ENCODE measurements around the gene ETS1.
A peak's percentile ranks its signal among the peaks of the same experiment; 100 is the strongest.

The ETS1 gene

GRCh38 chr11:128564642-128565245 lies 22.6 kb downstream of the ETS1 start:
- DNase-seq, result no peak

- no peak for DNase-seq
Measured at GRCh38 chr11:128563942-128564641, 23.3 kb downstream of the ETS1 start.

GRCh38 chr11:128563308-128563707 lies 24.1 kb downstream of the ETS1 start:
- no peak for DNase-seq

- DNase-seq, result no peak
Measured at GRCh38 chr11:128559496-128560103, 27.8 kb downstream of the ETS1 start.

- DNase-seq, result no peak
Measured at GRCh38 chr11:128555606-128556005, 31.8 kb downstream of the ETS1 start.

- DNase-seq, result no peak
Measured at GRCh38 chr11:128553662-128554362, 33.5 kb downstream of the ETS1 start.

- DNase-seq, result peak; percentile 31 to 78
Measured at GRCh38 chr11:128552783-128553661, 34.3 kb downstream of the ETS1 start.

GRCh38 chr11:128551611-128552335 lies 35.6 kb downstream of the ETS1 start:
- peak; percentile 41 to 53 for DNase-seq

- peak in 1 of 2 donors; percentile 23 for DNase-seq
Measured at GRCh38 chr11:128551058-128551457, 36.3 kb downstream of the ETS1 start.

GRCh38 chr11:128550261-128550821 lies 37.0 kb downstream of the ETS1 start:
- DNase-seq, result no peak

GRCh38 chr11:128549256-128549944 lies 38.0 kb downstream of the ETS1 start:
- no peak for DNase-seq

GRCh38 chr11:128548649-128549255 lies 38.6 kb downstream of the ETS1 start:
- peak in 1 of 2 donors; percentile 12 for DNase-seq

- DNase-seq, result no peak
Measured at GRCh38 chr11:128547946-128548648, 39.3 kb downstream of the ETS1 start.

- DNase-seq, result no peak
Measured at GRCh38 chr11:128546916-128547315, 40.4 kb downstream of the ETS1 start.

GRCh38 chr11:128544471-128545051 lies 42.8 kb downstream of the ETS1 start:
- no peak for DNase-seq

GRCh38 chr11:128540469-128540868 lies 46.9 kb downstream of the ETS1 start:
- no peak for DNase-seq

- DNase-seq, result no peak
Measured at GRCh38 chr11:128536506-128536905, 50.9 kb downstream of the ETS1 start.

- DNase-seq, result no peak
Measured at GRCh38 chr11:128535468-128536457, 51.6 kb downstream of the ETS1 start.
